DMS 273 (cell line): Measurements from ENCODE around the gene ARHGEF38.
A peak's percentile ranks its signal among the peaks of the same experiment; 100 is the strongest.
"Not testable (repeated sequence)": the region's sequence is repeated elsewhere in the genome, so short reads cannot be mapped to it uniquely, and the experiment has no call there.

Experiments used
- DNase-seq: peaks from one replicate; lab custom pipeline; 2025; ENCODE audit not compliant: unreplicated experiment; lab: John Stamatoyannopoulos, UW

The ARHGEF38 gene

DNA sequence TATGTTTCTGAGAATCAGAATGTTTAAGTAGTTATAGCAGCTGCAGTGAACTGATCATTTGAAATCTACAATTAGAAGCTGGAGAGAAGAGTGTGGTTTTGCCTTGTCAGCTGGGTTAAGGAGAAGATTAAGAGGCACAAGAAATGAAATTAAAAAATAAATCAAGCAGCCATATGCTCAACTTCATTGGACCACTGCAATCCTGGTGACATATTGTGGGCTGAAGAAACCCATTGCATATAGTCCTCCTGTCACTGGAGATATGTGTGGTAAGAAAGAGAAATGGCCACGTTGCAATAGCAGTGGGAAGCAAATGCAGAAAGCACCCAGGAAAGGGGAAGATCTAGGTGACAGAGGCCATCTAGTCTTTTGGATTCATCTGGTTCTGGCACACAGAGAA, 93.0 kb downstream of the ARHGEF38 start:
- DNase-seq = no peak

DNA sequence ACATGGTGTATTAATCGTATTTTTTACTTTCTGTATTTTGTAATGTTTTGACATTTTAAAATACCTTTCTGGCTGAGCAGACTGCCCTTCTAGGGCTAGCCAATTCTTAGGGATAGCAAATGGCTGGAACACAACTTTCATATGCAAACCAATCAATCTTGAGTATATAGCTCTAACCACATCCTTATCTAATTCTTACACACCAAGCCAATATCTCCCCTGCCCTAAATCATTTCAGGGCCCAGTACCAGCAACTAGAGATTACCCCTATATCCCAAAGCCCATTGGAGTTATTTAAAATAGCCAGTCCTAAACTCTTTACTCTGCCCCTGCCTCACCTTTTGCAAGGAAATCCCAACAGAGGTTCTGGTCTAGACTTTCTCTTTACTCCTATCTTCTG, 97.8 kb downstream of the ARHGEF38 start:
- no peak for DNase-seq

DNA sequence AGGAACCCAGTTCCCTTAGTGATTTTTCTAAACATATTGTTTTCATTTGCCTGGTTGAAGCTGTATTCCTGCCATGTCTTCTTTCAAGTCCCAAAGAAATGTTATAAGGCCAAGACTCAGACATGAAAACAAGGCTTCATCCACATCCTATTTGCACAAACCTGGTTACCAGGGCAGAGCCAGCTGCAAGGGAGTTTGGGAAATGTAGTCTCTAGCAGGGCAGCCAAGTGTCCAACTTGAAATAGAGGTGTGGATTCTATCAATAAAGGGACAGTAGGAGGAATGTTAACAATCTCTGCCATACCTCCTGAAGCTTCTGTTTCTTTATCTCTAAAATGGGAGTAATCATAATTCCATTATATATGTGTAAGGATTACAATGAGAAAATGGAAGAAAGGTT, 99.5 kb downstream of the ARHGEF38 start:
- DNase-seq = no peak

DNA sequence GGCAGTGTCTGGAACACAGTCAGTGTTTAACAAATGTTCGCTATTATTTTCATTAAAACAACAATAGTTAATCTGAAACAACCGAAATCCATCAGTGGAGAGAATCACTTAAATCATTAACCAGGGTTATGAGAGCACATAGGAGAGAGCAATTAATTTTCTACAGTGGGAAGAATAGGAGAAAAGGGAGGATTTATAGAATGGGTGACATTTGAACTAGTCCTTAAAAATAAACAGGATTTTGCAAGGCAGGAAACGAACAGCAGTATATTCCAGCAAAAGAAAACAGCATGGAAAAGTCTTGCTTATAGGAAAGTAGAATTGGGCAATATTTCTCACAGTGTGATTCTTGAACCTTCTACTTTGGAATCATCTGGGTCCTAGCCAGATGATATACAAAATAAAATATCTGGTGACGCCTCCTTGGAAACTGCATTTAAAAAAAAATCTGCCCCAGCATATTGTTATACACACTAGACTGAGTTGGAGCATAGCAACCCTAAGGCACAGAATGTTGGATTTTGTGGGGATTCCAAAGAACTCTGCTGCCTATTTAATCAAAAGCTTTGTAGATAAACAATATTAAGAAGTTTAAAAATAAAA, 100.0 kb downstream of the ARHGEF38 start:
- no peak for DNase-seq

DNA sequence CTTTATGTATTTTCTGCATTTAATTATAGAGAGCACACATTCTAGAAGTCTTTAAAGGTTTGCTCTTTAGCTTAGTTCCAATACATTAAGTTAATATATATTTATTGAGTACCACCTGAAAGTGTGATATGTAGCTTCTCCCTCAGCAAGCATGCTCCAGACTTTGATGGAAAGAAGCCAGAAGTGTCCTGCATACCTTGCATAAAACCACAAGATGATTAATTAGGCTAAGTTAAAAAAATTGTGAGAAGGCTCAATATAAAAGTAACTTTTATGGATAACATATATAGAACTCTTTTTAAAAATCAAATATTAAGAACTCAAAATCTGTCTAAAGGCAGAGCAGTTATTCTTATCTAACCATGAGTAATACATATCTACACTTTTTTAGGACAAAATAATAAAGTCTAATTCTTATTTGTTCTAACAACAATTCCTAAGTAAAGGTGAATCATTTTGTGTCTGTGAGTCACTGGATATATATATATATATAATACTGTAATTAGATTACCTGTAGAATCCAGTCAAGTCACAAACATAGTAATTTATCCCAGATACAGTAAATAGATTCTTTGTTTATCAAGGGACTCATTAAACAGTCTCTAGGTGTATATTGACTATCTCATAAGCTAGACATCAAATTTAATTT, 104.8 kb downstream of the ARHGEF38 start:
- no peak for DNase-seq

DNA sequence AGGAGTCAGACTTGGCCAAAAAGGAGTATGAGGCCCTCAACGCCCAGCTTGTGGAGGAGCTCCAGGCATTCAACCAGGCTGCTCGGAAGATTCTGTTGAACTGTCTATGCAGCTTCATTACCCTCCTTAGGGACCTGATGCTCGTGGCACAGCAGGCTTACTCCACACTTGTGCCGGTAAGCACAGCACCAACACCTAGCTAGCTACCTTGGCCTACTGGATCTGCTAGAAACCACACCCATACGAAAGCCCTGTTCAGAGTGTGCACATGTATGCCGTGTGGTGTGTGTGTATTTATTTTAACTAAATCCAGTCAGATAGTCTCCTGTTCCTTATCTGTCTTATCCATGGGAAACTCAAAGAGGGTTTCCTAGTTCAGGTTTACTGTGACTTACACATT, 106.8 kb downstream of the ARHGEF38 start:
- DNase-seq = no peak

DNA sequence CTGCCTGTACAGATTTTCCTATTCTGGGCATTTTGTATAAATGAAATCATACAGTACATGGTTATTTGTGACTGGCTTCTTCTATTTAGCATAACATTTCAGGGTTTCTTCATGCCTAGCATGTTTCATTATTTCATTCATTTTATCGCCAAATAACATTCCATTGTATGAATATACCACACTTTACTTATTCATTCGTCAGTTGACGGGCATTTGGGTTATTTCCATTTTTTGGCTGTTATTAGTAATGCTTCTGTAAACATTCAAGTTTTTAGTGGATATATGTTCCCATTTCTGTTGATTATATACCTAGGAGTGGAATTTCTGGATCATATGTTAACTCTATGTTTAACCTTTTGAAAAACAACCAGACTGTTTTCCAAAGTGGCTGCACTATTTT, 108.6 kb downstream of the ARHGEF38 start:
- no peak for DNase-seq

DNA sequence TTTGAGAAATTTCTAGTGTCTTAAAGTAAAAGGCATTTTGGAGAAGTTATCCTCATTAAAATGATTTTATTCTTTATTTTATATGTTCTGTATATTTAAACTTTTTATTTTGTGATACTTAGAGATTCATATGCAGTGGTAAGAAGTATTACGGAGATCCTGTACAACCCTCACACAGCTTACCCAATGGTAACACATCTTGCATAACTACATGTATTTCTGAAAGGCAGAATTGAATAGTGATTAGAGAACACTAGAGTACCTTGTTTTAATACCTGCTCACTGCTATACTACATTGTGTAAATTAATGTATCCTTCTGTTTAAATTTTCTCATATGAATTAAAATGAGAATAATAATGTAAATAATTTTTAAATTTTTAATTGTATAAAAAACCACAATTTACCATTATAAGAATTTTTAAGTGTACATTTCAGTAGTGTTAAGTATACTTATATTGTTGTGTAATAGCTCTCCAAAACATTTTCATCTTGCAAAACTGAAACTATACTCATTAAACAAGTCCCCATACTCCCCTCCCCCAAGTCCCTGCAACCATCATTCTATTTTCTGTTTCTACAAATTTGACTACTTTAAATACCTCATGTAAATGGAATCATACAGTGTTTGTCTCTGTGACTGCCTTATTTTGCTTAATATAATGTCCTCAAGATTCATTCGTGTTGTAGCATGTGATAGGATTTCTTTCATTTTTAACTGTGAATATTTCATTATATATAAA, 110.7 kb downstream of the ARHGEF38 start:
- DNase-seq = no peak

DNA sequence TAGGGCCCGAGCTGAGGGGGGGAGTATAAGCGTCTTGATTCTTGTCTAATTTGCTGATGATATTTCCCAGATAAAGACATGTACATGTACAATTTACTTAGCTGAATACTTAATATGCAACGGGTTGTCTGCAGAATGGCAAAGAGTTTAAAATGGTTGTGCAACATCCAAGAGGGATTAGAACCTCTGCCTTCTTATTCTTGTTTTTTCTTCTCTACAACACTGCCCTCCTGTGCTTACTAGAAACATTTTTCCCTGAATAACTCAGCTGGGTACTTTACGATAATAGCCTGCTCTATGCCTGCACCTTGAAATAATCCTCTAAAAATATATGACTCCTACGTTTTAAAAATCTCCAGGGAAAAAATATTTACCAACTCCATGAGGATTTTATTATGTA, 114.3 kb downstream of the ARHGEF38 start:
- peak; percentile 61 for DNase-seq

DNA sequence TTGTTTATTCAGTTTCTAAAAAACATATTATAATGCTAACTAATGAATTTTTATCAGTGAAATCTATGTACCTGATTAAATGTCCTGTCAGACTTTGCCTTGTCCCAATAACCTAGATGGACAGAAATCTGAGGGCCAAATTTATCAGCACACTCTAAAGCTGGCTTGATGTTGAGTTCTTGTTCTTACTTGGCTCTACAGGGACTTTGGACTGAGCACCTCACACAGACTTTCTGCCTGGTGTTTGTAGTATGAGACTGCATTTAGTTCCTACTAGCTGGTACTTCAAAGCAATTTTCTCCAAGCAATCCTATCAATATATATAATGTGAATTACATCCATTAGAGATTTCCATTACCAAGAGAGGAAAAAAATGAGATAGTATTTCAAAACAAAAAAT, 118.3 kb downstream of the ARHGEF38 start:
- DNase-seq = no peak

DNA sequence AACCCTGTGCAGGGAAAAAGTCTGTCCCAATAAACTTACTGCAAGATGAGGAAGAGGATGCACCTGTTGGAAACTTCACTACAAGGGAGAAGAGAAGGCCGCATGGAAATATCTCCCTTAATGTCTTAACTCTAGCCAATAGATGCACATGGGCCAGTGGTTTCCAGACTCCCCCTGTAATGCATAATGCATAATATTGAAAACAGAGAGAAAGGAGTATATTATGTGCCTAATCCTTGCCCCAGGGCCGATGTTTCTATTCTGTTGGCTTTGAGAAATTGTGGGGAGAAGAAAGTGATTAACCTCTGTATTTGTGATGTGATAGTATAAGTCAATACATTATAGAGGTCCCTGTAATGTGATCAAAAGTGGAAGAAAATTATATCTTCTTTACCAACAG, 118.9 kb downstream of the ARHGEF38 start:
- DNase-seq = no peak

DNA sequence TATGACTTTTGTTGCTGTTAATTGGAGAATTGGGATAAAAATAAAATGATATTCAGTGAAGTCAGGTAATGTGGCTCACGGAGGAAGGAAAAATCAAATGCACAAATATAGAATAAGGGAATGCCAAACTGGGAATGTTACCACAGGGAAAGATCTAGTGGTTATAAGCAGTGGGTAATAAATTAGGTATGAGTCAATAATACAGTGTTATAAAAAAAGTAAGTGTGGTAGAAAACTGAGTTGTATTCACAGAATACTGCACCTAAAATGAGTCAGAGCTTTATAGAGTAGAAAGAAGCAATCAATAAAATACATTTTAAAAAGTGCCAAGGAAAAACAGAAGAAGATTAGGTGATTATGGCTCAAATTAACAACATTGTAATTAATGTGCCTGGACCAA, 121.6 kb downstream of the ARHGEF38 start:
- no peak for DNase-seq

DNA sequence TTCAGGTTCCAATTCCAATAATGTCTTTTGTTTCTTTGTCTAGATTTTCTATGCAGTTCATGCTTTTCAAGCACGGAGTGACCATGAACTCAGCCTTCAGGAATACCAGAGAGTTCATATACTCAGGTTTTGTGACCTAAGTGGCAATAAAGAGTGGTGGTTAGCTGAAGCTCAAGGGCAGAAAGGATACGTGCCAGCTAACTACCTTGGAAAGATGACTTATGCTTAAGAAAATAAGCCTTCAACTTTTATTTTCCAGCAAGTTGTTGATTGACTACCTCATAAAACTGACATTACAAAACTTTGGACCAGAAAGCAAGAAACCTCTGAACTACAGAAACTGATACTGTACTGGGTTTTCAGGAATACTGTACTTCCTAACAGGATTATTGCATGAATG, 125.3 kb downstream of the ARHGEF38 start:
- no peak for DNase-seq

DNA sequence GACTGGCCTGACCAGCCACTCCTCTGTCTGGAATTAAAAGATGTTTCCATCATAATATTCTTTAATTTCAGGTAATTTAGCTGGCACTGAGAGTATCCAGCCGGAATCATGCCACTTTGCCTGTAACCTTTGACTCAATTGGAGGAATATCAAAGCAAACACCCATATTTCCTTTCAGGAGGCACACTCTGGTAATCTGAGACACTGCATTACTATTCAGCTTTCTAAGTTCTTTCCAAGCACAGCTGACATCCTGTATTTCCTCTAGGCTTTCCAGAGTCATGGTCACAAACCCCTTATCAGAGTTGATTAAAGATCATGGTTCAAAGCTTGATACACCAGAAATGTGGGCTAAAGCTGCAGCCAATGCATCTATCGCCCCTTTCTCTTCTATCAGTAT, 126.8 kb downstream of the ARHGEF38 start:
- DNase-seq = peak; percentile 32

DNA sequence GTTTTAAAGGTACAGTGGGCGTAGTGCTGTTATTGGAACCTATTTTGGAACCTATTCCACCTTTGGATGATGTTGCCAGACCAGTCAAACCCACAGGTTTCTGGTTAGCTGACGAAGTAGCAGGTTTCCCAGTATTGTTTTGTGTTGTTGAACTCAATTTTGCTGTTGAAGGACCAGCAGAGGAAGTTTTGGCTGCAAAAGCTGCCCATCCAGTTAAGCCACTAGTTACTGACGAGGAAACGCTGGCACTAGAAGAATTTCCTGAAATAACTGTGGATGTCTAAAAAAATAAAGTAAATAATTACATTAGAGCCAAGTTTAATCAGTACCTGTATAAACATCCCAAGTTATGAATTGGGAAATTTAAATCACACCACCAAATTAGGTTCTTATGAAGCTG, 130.6 kb downstream of the ARHGEF38 start:
- DNase-seq = no peak

DNA sequence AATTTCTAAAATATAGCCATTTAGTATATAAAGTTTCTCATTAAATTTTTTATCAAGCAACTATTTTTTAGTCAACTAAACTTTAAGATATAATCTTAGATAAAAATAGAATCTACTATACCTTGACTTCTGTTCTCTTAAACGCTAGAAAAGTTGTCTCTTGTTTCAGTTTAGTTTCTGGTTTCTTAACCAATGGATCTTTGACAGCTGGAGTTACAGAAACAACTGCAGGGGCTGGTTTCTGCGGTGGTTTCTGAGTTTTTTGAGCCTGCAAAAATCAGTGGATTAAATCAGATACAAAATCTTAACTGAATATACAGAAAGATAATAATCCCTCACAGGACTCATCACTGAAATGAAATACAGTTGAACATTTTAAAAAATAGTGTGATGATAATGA, 134.2 kb downstream of the ARHGEF38 start:
- no peak for DNase-seq

DNA sequence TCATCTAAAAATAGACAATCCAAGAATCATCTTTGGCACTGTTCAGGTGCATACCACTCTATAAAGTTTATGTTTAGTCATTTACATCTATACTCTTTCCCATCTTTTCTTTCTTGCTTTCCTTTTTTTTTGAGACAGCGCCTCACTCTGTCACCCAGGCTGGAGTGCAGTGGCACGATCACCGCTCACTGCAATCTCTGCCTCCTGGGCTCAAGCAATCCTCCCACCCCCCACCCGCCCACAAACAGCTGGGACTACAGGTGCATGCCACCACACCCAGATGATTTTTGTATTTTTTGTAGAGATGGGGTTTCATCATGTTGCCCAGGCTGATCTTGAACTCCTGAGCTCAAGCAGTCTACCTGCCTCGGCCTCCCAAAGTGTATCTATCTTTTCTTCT, 142.4 kb downstream of the ARHGEF38 start:
- not testable (repeated sequence) for DNase-seq

DNA sequence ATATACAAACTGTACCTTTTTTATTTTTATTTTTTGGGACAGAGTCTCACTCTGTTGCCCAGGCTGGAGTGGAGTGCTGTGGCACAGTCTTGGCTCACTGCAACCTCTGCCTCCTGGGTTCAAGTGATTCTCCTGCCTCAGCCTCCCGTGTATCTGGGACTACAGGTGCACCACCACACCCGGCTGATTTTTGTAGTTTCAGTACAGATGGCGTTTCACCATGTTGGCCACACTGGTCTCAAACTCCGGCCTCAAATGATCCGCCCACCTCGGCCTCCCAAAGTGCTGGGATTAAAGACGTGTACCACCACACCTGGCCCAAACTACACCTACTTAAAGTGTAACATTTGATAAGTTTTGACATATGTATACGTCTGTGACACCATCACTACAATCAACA, 143.4 kb downstream of the ARHGEF38 start:
- not testable (repeated sequence) for DNase-seq

DNA sequence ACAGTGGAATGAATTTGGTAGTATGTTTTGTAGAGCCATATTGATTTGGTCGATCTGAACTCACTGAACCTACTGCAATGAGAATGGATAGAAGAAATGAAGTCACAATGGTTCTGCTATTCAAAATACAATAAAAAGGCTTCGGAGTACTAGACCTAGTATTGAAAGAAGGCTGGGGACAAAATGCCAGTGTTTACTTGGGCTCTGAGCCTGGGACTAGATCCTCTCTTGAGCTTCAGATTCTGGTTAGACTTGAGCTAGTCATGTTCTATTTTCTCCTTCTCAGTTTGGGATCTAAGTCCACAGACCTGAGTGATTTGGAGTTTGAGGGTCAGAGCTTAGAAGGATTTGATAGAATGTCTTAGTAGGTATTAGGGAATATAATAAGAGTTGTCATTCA, 146.2 kb downstream of the ARHGEF38 start:
- DNase-seq = no peak

DNA sequence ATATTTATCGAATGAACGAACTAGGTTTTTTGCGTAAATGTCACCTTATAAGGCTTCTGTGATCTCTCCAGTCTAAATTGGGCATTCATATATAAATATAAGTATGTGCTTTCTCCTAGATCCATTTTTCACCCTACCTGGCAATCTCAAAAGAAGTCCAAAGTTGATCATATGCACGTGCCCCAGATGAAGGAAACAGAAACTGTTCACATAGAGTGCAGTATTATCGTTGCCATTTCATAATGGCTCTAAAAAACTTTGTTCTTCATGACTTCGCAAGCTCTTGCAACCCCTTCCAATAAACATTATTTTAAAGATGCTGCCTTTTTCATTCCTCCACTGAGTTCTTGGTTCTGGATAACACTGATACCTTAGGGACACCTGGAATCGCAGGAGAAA, 155.4 kb downstream of the ARHGEF38 start:
- no peak for DNase-seq

DNA sequence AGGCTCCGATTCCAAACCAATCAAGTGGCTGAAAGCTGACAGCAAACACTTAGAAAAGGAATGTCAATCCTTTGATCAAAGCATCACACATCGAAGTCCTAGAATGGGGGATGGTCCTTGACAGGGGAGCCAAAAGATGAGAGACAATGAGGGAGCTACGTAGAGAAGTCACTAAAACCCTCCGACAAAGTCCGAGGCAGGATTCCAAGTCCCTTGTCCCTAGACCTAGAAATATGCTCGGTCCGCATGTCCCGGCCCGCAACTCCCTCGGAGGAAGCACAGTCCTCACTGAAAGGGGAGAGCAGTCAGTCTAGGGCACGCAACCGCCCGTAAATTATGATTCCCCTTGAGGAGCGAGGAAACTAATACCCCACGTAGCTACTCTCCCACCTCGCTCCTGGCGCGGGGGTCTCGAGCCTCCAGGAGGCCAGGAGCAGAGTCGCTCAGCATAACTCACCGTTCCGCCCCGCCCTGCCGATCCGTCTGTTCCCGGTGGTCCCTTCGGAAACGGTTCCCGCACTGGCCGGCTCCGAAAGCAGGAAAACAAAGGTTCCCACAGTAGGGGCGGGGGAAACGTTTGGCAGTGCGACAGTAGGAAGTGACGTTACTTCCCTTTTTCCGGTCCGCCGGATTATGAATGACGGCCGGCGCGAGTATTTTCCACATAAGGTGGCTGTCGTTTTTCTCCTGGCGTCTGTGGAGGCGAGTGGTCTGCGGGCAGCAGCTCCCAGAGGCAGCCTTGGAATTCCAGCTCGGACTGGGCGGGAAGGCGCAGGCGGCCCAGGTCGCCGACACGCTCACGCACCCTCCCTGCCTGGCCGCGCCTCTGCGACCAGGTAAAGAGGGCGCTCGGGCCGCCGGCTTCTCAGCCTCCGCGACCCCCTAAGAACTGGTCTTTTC, 156.0 kb downstream of the ARHGEF38 start, which contains the start of the genes GSTCD and INTS12:
Gene GSTCD, plus strand, starts transcription at position 604 of the 900 bp plus-strand sequence. CDS start 8,830 bp downstream, outside the sequence.
Gene INTS12, minus strand, starts transcription at position 509 of the 900 bp plus-strand sequence. CDS start 8,684 bp downstream, outside the sequence.
- peak; percentile 95 for DNase-seq
